ENCODE results near the gene SEPTIN12. TPM values are rescaled to one million over a fixed set of nuclear protein-coding genes. Genes with fewer than 3 reads are reported as not detected.

Gene SEPTIN12
- total RNA-seq, 1 donor from 2014 or later = not detected

DNA sequence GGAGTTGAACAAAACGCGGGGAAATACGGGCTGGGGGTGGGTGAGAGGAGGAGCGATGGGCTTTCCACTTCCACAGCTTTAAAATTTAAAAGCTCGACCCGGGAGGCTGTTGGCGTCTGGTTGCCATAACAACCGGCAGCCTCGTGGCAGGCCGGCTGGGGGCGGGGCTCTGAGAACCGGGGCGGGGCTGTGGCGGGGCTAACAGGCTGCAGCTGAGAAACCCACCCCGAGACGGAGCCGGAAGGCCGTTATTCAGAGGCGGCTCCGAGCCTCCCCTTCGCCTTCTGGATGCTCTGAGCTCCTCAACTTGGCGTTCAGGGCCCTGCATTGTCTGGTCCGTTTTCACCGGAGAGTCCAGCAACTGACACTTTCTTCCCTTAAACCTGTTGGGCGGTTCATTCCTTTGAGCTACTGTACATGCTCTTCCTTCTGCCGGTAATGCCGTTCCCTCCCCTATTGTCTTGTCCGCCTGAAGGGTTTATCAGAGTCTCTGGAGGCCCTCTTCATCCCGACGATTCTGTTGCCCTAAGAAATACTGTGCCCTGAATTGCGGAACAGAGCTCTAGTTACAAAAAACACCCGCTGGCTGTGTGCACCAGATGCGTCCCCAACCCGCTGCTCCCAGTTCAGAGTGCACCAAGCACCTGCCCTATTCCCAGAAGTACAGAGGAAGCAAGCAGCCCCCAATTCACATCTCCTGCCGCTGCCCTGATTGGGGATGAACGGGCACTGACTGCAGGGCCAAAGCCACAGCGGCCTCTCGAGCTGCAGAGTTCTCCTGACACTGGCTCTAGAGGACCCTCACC, 53.2 kb downstream of the SEPTIN12 start:
- TF ChIP-seq, protein P1, sequence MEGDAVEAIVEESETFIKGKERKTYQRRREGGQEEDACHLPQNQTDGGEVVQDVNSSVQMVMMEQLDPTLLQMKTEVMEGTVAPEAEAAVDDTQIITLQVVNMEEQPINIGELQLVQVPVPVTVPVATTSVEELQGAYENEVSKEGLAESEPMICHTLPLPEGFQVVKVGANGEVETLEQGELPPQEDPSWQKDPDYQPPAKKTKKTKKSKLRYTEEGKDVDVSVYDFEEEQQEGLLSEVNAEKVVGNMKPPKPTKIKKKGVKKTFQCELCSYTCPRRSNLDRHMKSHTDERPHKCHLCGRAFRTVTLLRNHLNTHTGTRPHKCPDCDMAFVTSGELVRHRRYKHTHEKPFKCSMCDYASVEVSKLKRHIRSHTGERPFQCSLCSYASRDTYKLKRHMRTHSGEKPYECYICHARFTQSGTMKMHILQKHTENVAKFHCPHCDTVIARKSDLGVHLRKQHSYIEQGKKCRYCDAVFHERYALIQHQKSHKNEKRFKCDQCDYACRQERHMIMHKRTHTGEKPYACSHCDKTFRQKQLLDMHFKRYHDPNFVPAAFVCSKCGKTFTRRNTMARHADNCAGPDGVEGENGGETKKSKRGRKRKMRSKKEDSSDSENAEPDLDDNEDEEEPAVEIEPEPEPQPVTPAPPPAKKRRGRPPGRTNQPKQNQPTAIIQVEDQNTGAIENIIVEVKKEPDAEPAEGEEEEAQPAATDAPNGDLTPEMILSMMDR (conservative IDR thresholded peaks at IDR 0.05) = no peak
- Mint-ChIP-seq H3K27me3 (peaks cover 4% of the 10 kb centered on the region), H3K4me3 (peak overlapping the region; percentile 97), H3K9me3 (no peaks in the 10 kb centered on the region), H3K27ac (peak overlapping the region; percentile 97), H3K36me3 (no peaks in the 10 kb centered on the region), H3K4me1 (ENCODE audit: unreplicated experiment) (peaks cover 8% of the 10 kb centered on the region)
- peak; percentile 93 for DNase-seq (ENCODE audit: extremely low spot score, unreplicated experiment)

DNA sequence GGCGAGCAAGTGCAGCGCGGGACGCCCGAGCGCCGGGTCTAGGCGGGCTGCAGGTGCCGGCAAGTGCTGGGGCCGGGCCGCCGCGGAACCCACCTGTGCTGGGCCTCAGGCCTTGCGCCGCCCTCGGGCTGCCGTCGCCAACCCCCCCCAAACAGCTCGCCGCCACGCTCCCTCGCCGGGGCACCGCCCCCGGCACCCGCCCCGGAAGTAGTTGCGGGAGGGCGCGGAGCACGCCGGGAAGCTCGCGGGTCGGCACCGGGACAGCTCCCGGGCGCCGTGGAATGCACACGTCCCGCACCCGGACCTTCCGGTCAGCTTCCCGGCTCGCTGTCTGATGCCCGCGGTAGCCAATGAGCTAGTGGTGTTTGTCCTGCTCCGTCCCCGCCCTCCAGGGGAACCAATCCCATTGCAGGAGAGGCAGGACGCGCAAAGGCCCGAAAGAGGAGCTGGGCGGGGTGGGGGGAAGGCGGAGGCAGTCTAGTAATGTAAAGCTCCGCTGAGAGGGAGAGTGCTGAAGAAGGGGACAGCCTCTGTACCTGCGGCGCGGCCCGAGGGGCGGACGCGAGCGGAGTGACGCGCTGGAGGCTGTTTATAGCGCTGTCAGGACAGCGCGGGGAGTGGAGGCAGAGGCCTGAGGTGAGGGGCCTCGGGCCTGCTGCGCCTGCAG, 53.9 kb downstream of the SEPTIN12 start, which contains the start of the genes ANKS3 and DNAAF8:
TSS of gene ANKS3 (minus strand) at position 209 of the 667 bp plus-strand sequence. CDS start 4,122 bp downstream, outside the sequence.
TSS of gene DNAAF8 (plus strand) at position 475 of the 667 bp plus-strand sequence. CDS start 1,978 bp downstream, outside the sequence.
- Mint-ChIP-seq H3K4me1 (ENCODE audit: unreplicated experiment) (peaks cover 8% of the 10 kb centered on the region), H3K4me3 (peak within 1 kb of the TSS; percentile 97), H3K36me3 (no peaks in the 10 kb centered on the region), H3K27ac (peak within 1 kb of the TSS; percentile 97), H3K27me3 (peaks cover 4% of the 10 kb centered on the region), H3K9me3 (no peaks in the 10 kb centered on the region)
- TF ChIP-seq, protein P1 (conservative IDR thresholded peaks at IDR 0.05) = no peak
- DNase-seq (ENCODE audit: extremely low spot score, unreplicated experiment) = peak; percentile 95

DNA sequence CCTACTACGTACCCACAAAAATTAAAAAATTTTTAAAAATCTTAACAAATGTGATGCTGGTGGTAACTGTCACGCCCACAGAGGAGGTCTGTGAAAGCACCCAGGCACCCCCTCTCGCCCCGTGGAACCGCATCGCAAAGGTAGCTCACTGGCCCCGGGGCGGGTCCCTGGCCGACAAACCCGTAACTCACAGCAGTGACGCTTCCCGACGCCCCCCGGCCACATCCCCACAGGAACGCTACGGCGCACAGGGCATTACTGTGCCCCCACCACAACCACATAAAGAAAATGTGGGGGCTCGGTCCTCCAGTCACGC, 54.4 kb downstream of the SEPTIN12 start:
- peaks cover 4% of the 10 kb centered on the region for H3K27me3 Mint-ChIP-seq
- H3K27ac Mint-ChIP-seq = peak overlapping the region; percentile 97
- TF ChIP-seq, protein P1 (conservative IDR thresholded peaks at IDR 0.05) = no peak
- peak overlapping the region; percentile 97 for H3K4me3 Mint-ChIP-seq
- DNase-seq (ENCODE audit: extremely low spot score, unreplicated experiment) = no peak
- no peaks in the 10 kb centered on the region for H3K9me3 Mint-ChIP-seq
- H3K4me1 Mint-ChIP-seq (ENCODE audit: unreplicated experiment) = peaks cover 8% of the 10 kb centered on the region
- H3K36me3 Mint-ChIP-seq = no peaks in the 10 kb centered on the region

DNA sequence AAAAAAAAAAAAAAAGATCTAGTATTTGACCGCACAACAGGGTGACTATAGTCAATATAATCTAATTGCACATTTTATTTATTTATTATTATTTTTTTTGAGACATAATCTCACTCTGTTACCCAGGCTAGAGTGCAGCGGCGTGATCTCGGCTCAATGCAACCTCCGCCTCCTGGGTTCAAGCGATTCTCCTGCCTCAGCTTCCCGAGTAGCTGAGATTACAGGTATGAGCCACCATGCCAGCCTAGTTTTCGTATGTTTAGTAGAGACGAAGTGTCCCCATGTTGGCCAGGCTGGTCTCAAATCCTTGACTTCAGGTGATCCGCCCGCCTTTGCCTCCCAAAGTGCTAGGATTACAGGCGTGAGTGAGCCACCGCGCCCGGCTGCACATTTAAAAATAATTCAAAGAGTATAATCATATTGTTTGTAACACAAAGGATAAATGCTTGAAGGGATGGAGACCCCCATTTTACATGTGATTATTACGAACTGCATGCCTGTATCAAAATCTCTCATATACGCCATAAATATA, 54.9 kb downstream of the SEPTIN12 start:
- DNase-seq (ENCODE audit: extremely low spot score, unreplicated experiment) = no peak
- Mint-ChIP-seq H3K36me3 (no peaks in the 10 kb centered on the region), H3K4me1 (ENCODE audit: unreplicated experiment) (peaks cover 8% of the 10 kb centered on the region), H3K9me3 (no peaks in the 10 kb centered on the region), H3K4me3 (peak overlapping the region; percentile 97), H3K27me3 (peaks cover 4% of the 10 kb centered on the region), H3K27ac (peak overlapping the region; percentile 97)
- TF ChIP-seq, protein P1 (conservative IDR thresholded peaks at IDR 0.05) = no peak

DNA sequence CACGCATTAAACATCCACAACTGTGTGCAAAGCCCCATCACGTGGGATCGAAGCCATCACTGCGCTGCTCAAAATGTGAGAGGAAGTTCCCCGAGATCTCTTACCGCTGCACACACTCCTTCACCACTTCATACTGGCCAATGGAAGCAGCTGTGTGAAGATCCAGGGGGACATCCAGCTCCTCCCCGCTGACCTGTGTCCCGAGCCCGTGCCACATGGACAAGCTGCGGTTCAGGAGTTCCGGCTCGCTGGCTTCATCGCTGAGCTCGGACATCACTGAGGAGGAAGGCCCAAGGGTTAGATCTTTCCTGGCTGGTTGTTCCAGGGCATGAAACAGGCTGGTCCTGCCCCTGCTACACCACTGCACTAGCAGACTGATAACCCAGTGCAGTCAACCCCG, 58.3 kb downstream of the SEPTIN12 start:
- no peaks in the 10 kb centered on the region for H3K27me3 Mint-ChIP-seq
- TF ChIP-seq, protein P1 (conservative IDR thresholded peaks at IDR 0.05) = no peak
- H3K36me3 Mint-ChIP-seq = no peaks in the 10 kb centered on the region
- H3K27ac Mint-ChIP-seq = no peak overlapping the region
- H3K4me1 Mint-ChIP-seq (ENCODE audit: unreplicated experiment) = peaks cover 8% of the 10 kb centered on the region
- no peaks in the 10 kb centered on the region for H3K9me3 Mint-ChIP-seq
- H3K4me3 Mint-ChIP-seq = no peak overlapping the region
- no peak for DNase-seq (ENCODE audit: extremely low spot score, unreplicated experiment)

Measured in type B pancreatic cell (in vitro differentiated cells).